Epithelial cell of proximal tubule (primary cell): ENCODE measurements around the gene PLEKHS1. TPM values are rescaled to one million over a fixed set of nuclear protein-coding genes. Genes with fewer than 3 reads are reported as not detected.
"Not testable (repeated sequence)": the region's sequence is repeated elsewhere in the genome, so short reads cannot be mapped to it uniquely, and the experiment has no call there.

Experiments
- DNase-seq: peaks from one replicate; pipeline ENCODE4 v3.0.0-alpha.2; 2011; ENCODE audit warnings: low read depth
- H3K4me3 ChIP-seq: 2 replicates; pipeline ENCODE4 v1.5.1; 2011; ENCODE audit warnings: low read depth, mild to moderate bottlenecking, low read length
- total RNA-seq: library from RNA; depleted of rRNA; stranded (reverse); fragments of >200 nt; gene quantifications from 2 replicates; pipeline ENCODE4 v1.2.3, GENCODE V29; 2015
- TF ChIP-seq, protein P1 (sequence below): conservative IDR thresholded peaks from 2 replicates; pipeline ENCODE4 v1.5.1; 2012; ENCODE audit warnings: low read depth, mild to moderate bottlenecking, low read length

The PLEKHS1 gene
- total RNA-seq, 1 donor from 2014 or later, result not detected

DNA sequence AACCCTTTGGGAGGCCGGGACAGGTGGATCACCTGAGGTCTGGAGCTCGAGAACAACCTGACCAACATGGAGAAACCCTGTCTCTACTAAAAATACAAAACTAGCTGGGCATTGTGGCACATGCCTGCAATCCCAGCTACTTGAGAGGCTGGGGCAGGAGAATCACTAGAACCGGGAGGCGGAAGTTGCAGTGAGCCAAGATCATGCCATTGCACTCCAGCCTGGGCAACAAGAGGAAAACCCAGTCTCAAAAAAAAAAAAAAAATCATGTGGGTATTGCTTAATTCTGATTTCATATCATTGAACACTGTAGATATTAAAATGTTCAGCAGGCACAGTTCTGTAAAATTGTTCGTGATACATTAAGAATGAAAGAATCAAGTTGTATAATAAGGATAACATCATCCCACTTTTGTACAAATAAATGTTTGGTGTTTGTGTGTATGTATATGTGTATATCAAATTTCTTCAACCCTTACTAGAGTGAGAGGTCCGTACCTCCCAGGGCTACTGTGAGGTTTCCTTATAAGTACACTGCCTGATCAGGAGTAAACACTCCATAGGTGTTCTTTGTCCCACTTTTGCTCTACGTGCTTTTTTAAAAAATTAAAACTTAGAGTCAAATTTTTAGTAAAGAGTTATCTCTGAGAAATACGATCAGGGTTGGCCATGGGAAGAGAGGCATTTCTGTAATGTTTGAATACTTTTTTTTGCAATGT, 31.7 kb downstream of the PLEKHS1 start:
- no peak overlapping the region for H3K4me3 ChIP-seq
- TF ChIP-seq, protein P1, sequence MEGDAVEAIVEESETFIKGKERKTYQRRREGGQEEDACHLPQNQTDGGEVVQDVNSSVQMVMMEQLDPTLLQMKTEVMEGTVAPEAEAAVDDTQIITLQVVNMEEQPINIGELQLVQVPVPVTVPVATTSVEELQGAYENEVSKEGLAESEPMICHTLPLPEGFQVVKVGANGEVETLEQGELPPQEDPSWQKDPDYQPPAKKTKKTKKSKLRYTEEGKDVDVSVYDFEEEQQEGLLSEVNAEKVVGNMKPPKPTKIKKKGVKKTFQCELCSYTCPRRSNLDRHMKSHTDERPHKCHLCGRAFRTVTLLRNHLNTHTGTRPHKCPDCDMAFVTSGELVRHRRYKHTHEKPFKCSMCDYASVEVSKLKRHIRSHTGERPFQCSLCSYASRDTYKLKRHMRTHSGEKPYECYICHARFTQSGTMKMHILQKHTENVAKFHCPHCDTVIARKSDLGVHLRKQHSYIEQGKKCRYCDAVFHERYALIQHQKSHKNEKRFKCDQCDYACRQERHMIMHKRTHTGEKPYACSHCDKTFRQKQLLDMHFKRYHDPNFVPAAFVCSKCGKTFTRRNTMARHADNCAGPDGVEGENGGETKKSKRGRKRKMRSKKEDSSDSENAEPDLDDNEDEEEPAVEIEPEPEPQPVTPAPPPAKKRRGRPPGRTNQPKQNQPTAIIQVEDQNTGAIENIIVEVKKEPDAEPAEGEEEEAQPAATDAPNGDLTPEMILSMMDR, result no peak
- DNase-seq, result no peak

DNA sequence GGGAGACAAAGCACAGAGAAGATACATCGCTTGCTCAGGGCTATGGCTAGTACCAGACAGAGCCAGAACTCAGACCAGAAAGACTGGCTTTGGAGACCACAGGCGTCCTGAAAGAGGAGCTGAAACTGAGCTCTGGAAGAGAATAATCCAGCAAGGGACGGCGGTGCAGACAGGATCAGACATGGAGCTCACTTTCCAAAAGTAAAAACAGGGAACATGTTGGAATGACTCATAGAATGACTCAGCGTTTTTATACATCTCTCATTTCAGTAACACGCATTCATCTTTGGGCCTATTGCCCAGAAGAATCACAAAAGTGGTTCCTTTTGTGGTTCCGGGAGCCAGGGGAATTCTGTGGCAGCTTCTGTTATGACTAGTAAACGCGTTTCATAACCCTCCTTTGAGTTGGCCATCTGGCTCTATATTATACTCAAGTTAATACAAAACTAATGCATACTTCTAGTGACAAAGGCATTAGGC, 37.2 kb downstream of the PLEKHS1 start:
- TF ChIP-seq, protein P1, result no peak
- DNase-seq, result peak; percentile 29
- H3K4me3 ChIP-seq, result no peak overlapping the region

DNA sequence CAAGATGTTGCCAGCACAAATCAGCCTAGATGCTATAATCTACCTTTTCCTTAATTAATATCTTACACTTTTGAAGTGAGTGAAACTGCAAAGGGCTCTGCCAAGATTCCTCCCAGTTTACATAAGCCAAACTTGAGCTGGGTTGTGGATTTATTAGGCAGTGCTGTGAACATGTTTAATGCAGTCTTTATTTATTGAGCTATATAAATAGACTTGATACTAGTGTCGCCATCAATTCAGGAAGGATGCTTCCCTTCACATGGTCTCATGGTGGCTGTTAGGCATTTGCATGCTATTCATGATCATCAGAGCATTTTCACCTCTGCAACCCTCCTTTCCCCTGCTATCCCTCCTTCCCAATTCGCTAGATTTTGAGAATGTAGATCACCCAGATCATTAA, 40.2 kb downstream of the PLEKHS1 start:
- no peak for DNase-seq
- no peak overlapping the region for H3K4me3 ChIP-seq
- TF ChIP-seq, protein P1, result no peak

DNA sequence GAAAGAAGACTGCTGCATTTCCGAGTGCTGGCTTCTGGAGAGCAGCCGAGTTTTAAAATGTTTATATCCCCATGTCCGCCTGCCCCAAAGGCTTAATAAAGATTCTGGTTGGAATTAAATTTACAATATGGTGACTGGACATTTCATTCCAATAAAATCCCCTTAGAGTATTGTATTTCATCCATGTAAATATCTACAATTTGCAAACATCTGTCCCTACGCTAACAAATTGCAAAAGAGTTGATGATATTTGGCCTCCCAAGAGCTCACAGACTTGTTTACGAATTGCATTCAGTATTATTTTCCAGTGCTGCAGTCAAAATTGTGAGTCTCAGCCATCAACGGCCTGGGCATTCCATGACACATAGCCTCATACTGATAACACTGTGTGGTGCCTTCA, 50.1 kb downstream of the PLEKHS1 start:
- DNase-seq, result no peak
- no peak overlapping the region for H3K4me3 ChIP-seq
- TF ChIP-seq, protein P1, result no peak

DNA sequence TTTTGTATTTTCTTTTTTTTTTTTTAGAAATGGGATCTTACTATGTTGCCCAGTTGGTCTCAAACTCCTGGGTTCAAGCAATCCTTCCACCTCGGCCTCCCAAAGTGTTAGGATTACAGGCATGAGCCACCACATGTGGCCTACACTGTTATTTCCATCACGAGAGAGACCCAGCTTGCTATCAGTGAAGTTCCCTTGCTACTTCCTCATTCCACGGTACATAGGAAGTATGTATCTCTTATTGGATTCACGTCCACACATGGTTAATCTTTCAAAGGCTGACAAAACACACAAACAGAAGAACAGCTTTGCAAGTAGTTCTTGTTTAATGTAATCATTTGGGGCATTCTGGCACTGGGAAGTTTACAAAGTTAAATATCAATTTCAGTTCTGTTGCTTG, 51.5 kb downstream of the PLEKHS1 start:
- no peak overlapping the region for H3K4me3 ChIP-seq
- no peak for DNase-seq
- TF ChIP-seq, protein P1, result no peak

DNA sequence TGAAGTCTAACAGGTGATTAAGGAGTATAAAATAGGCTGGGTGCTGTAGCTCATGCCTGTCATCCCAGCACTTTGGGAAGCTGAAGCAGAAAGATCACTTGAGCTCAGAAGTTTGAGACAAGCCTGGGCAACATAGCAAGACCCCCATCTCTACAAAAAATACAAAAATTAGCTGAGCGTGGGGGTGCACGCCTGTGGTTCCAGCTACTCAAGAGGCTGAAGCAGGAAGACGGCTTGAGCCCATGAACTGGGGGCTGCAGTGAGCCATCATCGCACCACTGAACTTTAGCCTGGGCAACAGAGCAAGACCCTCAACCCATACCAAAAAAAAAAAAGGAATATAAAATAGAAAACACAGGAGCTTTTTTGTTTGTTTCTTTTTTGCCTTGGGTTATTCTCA, 55.0 kb downstream of the PLEKHS1 start:
- TF ChIP-seq, protein P1, result no peak
- DNase-seq, result no peak
- H3K4me3 ChIP-seq, result no peak overlapping the region

DNA sequence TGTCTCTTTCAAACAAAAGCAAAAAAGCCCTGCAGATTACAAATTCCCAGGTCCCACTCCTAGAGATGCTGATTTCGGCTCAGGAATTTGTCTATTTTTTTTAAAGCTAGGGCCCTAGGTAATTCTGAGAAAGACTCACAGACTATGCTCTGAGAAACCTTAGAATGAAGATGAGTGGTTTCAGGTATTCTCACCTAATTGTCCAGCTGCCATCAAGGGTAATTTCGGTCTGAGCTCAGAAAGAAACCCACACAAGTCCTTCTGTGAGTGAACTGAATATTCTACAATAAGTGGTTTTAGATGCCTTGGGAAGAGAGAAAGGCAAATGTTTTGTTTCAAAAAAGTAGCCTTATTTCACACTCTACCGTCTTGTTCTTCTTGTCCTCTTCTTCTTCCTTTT, 56.7 kb downstream of the PLEKHS1 start:
- no peak for DNase-seq
- TF ChIP-seq, protein P1, result no peak
- no peak overlapping the region for H3K4me3 ChIP-seq

DNA sequence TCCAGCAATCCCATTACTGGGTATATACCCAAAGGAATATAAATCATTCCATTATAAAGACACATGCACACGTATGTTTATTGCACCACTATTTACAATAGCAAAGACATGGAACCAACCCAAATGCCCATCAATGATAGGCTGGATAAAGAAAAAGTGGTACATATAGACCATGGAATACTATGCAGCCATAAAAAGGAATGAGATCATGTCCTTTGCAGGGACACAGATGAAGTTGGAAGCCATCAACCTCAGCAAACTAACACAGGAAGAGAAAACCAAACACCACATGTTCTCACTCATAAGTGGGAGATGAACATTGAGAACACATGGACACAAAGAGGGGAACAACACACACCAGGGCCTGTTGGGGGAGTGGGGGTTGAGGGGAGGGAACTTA, 63.2 kb downstream of the PLEKHS1 start:
- not testable (repeated sequence) for DNase-seq, H3K4me3 ChIP-seq
